Adipocyte (in vitro differentiated cells): ENCODE measurements around the gene TTC4.

Source experiments
- DNase-seq: peaks from one replicate; pipeline ENCODE4 v3.0.0-alpha.2; 2015; ENCODE audit warnings: low read depth
- H3K27me3 ChIP-seq: replicated peaks from 2 replicates; pipeline ENCODE4 v1.7.0; 2013; ENCODE audit warnings: mild to moderate bottlenecking, low read length, moderate library complexity; ENCODE audit not compliant: control insufficient read depth, insufficient read depth
- H3K36me3 ChIP-seq: 2 replicates; pipeline ENCODE4 v1.7.0; 2013; ENCODE audit warnings: low read length, mild to moderate bottlenecking, moderate library complexity; ENCODE audit not compliant: control insufficient read depth, insufficient read depth, severe bottlenecking
- H3K4me1 ChIP-seq: 2 replicates; pipeline ENCODE4 v1.7.0; 2013; ENCODE audit warnings: mild to moderate bottlenecking, low read length, moderate library complexity; ENCODE audit not compliant: control insufficient read depth, insufficient read depth
- H3K4me3 ChIP-seq: 2 replicates; pipeline ENCODE4 v1.7.0; 2013; ENCODE audit warnings: mild to moderate bottlenecking, low read length, moderate library complexity
- H3K9ac ChIP-seq: 2 replicates; pipeline ENCODE4 v1.7.0; 2013; ENCODE audit warnings: mild to moderate bottlenecking, low read length, moderate library complexity
- H3K9me3 ChIP-seq: 2 replicates; pipeline ENCODE4 v1.7.0; 2013; ENCODE audit warnings: mild to moderate bottlenecking, low read length, moderate library complexity; ENCODE audit not compliant: control insufficient read depth

TTC4 gene, protein sequence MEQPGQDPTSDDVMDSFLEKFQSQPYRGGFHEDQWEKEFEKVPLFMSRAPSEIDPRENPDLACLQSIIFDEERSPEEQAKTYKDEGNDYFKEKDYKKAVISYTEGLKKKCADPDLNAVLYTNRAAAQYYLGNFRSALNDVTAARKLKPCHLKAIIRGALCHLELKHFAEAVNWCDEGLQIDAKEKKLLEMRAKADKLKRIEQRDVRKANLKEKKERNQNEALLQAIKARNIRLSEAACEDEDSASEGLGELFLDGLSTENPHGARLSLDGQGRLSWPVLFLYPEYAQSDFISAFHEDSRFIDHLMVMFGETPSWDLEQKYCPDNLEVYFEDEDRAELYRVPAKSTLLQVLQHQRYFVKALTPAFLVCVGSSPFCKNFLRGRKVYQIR

GRCh38 chr1:54715493-54716298, at the start of gene TTC4:
TTC4 (plus strand) TSS chr1:54715861; CDS start chr1:54715909, 48 bp downstream.
- Histone ChIP-seq H3K9me3 (no peaks in the 10 kb centered on the region), H3K4me1 (peaks cover 15% of the 10 kb centered on the region), H3K4me3 (peak within 1 kb of the TSS; percentile 84), H3K36me3 (peaks cover 32% of the 10 kb centered on the region), H3K9ac (peak within 1 kb of the TSS; percentile 92), H3K27me3 (peaks cover 4% of the 10 kb centered on the region)
- DNase-seq: peak; percentile 95

GRCh38 chr1:54666333-54666732, 49.3 kb upstream of the TTC4 start:
- DNase-seq: no peak

GRCh38 chr1:54667797-54668196, 47.9 kb upstream of the TTC4 start:
- Histone ChIP-seq H3K9ac (no peak overlapping the region), H3K36me3 (no peaks in the 10 kb centered on the region), H3K4me3 (no peak overlapping the region), H3K27me3 (peaks cover 9% of the 10 kb centered on the region), H3K4me1 (no peaks in the 10 kb centered on the region), H3K9me3 (peaks cover 8% of the 10 kb centered on the region)
- DNase-seq: no peak

More at GRCh38 chr1:54666333-54666732, 49.3 kb upstream of the TTC4 start:
- Histone ChIP-seq H3K4me3 (no peak overlapping the region), H3K9me3 (peaks cover 8% of the 10 kb centered on the region), H3K9ac (no peak overlapping the region), H3K27me3 (peaks cover 9% of the 10 kb centered on the region), H3K36me3 (no peaks in the 10 kb centered on the region), H3K4me1 (no peaks in the 10 kb centered on the region)

DNA sequence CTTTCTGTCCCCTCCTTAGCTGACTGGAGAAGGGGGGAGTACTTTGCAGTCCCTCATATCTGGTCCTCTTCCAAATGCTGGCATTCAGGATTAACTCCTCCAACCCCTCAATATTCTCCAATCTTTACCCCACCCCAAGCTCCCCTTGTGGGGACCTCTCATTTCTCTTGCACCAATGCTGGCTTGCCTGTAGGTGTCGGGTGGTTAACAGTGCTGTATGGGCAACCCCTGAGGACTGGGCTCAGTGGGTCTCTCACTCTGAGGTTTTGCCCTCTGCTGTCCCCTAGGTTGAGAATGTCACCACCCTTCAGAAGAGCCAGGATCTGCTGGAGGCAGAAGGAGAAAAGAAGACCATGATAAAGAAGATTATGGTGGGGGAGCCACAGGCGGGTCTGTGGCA, 47.1 kb upstream of the TTC4 start:
- no peaks in the 10 kb centered on the region for H3K4me1 ChIP-seq
- H3K27me3 ChIP-seq: peaks cover 10% of the 10 kb centered on the region
- no peak overlapping the region for H3K4me3 ChIP-seq
- no peak overlapping the region for H3K9ac ChIP-seq
- H3K9me3 ChIP-seq: peaks cover 8% of the 10 kb centered on the region
- DNase-seq: no peak
- no peaks in the 10 kb centered on the region for H3K36me3 ChIP-seq

DNA sequence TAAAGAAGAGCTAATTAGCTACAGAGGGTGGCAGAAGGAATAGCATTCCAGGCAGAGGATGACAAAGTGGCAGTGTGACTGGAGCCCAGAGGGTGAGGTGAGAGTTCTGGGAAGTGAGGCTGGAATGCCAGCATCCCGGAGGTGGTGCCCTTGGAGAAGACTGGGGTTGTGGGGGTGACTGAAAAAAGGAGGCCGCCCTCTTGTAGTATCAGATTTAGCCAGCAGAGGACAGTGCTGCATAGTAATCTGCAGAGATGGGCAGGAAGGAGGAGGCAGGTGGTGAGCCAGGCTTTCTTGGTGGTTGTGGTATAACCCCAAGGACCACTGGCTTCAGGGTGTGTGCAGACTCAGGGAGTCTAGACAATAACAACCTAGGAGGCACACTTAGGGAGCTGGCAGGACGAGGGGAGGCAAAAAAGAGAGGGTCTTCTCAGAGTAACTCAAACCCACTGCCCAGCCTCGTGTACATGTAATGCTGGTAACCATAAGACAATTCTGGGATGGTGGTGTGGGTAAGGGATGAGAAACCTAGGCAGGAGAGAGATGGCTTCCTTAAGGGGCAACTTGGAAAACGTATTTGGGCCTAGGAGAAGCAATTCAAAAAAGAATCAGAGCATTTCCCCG, 43.6 kb upstream of the TTC4 start:
- no peaks in the 10 kb centered on the region for H3K36me3 ChIP-seq
- H3K9ac ChIP-seq: no peak overlapping the region
- H3K9me3 ChIP-seq: peaks cover 8% of the 10 kb centered on the region
- peaks cover 21% of the 10 kb centered on the region for H3K27me3 ChIP-seq
- H3K4me3 ChIP-seq: no peak overlapping the region
- peak; percentile 65 for DNase-seq
- H3K4me1 ChIP-seq: no peaks in the 10 kb centered on the region

- DNase-seq: no peak
- Histone ChIP-seq H3K36me3 (no peaks in the 10 kb centered on the region), H3K4me3 (no peak overlapping the region)
Measured at GRCh38 chr1:54678776-54679643, 36.7 kb upstream of the TTC4 start.

DNA sequence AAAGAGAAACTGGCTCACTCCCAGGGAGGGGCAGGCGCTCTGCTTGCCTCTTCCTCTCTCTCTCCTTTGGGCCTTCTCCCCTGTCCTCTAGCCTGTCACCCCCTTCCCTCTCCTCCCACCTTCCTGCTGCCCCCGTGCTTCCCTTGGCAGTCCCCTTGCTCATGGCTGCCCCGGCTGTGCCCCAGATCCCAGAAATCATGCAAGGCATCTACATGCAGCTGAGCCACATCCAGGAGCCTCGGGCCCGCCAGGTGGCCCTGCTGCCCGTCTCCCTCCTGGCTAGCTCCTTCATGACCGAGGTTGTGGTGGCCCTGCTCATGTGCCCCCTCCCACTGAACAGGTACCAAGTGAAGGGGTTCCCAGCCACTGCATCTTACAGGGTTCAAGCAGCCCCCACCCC, 36.0 kb upstream of the TTC4 start:
- Histone ChIP-seq H3K9me3 (no peaks in the 10 kb centered on the region), H3K9ac (no peak overlapping the region), H3K36me3 (no peaks in the 10 kb centered on the region), H3K4me1 (no peaks in the 10 kb centered on the region), H3K27me3 (peaks cover 55% of the 10 kb centered on the region), H3K4me3 (no peak overlapping the region)
- DNase-seq: no peak

More at GRCh38 chr1:54678776-54679643, 36.7 kb upstream of the TTC4 start:
- Histone ChIP-seq H3K9me3 (no peaks in the 10 kb centered on the region), H3K9ac (no peak overlapping the region), H3K27me3 (peaks cover 55% of the 10 kb centered on the region), H3K4me1 (no peaks in the 10 kb centered on the region)

GRCh38 chr1:54680387-54680786, 35.3 kb upstream of the TTC4 start:
- H3K36me3 ChIP-seq: no peaks in the 10 kb centered on the region

DNA sequence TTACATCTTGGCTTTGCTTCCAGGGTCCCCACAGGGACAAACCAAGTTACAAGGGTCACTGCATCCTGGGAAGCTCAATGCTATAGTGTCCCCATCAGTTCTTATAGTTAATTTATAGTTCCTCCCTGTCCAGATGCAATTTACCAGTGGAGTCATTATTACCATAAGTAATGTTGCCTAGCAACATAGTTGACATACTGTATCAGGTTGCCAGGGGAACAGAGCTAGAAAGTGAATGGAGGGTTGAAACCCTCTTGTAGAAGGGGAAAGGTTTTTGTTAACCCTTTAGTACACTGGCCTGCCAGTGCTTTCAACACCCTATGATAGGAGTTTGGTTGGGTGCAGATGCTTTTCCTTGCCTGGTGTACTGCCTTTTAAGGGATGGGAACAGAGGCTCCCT, 34.3 kb upstream of the TTC4 start:
- no peaks in the 10 kb centered on the region for H3K36me3 ChIP-seq
- DNase-seq: peak; percentile 15
- H3K4me3 ChIP-seq: no peak overlapping the region
- H3K9me3 ChIP-seq: no peaks in the 10 kb centered on the region
- no peaks in the 10 kb centered on the region for H3K4me1 ChIP-seq
- H3K27me3 ChIP-seq: peaks cover 56% of the 10 kb centered on the region
- H3K9ac ChIP-seq: no peak overlapping the region

More at GRCh38 chr1:54680387-54680786, 35.3 kb upstream of the TTC4 start:
- H3K4me3 ChIP-seq: no peak overlapping the region
- H3K9ac ChIP-seq: no peak overlapping the region
- no peaks in the 10 kb centered on the region for H3K9me3 ChIP-seq
- no peak for DNase-seq
- H3K4me1 ChIP-seq: no peaks in the 10 kb centered on the region
- H3K27me3 ChIP-seq: peaks cover 56% of the 10 kb centered on the region

GRCh38 chr1:54683453-54683852, 32.2 kb upstream of the TTC4 start:
- H3K9me3 ChIP-seq: no peaks in the 10 kb centered on the region
- H3K36me3 ChIP-seq: no peaks in the 10 kb centered on the region
- H3K27me3 ChIP-seq: peaks cover 48% of the 10 kb centered on the region
- DNase-seq: no peak
- H3K4me1 ChIP-seq: no peaks in the 10 kb centered on the region
- no peak overlapping the region for H3K4me3 ChIP-seq
- H3K9ac ChIP-seq: no peak overlapping the region
